Measurements from ENCODE around the gene ATP11A. TPM values are rescaled to one million over a fixed set of nuclear protein-coding genes. Genes with fewer than 3 reads are reported as not detected.

The ATP11A gene
- total and polyA plus RNA-seq, 10 donors, result 2.7 to 91.3 (median 59.1) TPM

DNA sequence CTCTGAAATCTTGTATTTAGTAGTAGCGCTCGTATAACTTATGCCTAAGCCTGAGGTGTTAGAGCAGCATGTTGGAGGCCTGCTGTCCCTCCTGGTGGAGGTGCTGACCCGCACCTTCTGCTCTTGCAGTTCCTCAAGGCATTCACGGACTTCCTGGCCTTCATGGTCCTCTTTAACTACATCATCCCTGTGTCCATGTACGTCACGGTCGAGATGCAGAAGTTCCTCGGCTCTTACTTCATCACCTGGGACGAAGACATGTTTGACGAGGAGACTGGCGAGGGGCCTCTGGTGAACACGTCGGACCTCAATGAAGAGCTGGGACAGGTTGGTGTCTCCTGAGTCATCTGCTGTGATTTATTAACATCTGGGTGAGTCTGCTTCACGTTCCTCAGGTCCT lies 136.7 kb downstream of the ATP11A start:
- H3K4me3 ChIP-seq, result no peak overlapping the region
- peaks cover 0 to 4% (median 0%) of the 10 kb centered on the region in 6 donors for H3K4me1 ChIP-seq
- H3K9me3 ChIP-seq, result no peaks in the 10 kb centered on the region
- peaks cover 0 to 100% (median 66%) of the 10 kb centered on the region in 6 donors for H3K36me3 ChIP-seq
- H3K27ac ChIP-seq, result no peak overlapping the region
- TF ChIP-seq POLR2A (IDR thresholded peaks at IDR 0.05) (no peak), CTCF (IDR thresholded peaks at IDR 0.05 in 8 of 11, conservative IDR thresholded peaks at IDR 0.05 in 3 of 11) (no peak), POLR2AphosphoS5 (IDR thresholded peaks at IDR 0.05) (no peak)
- intact Hi-C loops (cut with DNase I; ENCODE audit: low total_unique reads), result no loop called here
- WGBS, 5 donors, result 94 to 98% (median 95%) methylated on average over 14 of the region's 14 CpGs
- H3K27me3 ChIP-seq (replicated peaks in 1 of 7), result no peaks in the 10 kb centered on the region
- no peak for DNase-seq

DNA sequence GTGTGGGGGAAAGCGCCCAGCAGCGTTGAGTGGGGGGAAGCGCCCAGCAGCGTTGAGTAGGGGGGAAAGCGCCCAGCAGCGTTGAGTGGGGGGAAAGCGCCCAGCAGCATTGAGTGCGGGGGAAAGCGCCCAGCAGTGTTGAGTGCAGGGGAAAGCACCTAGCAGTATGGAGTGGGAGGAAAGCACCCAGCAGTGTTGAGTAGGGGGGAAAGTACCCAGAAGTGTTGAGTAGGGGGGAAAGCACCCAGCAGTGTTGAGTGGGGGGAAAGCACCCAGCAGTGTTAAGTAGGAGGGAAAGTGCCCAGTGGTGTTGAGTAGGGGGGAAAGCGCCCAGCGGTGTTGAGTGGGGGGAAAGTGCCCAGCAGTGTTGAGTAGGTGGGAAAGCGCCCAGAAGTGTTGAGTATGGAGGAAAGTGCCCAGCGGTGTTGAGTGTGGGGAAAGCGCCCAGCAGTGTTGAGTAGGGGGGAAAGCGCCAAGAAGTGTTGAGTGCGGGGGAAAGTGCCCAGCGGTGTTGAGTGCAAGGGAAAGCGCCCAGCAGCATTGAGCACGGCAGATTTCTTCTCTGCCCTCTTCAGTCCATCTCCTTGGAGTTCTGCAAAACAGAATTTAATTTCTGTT lies 138.4 kb downstream of the ATP11A start:
- H3K27me3 ChIP-seq (replicated peaks in 1 of 7), result no peaks in the 10 kb centered on the region
- no peak overlapping the region for H3K4me3 ChIP-seq
- 80 to 90% (median 85%) methylated on average over 19 of the region's 19 CpGs for WGBS, 5 donors
- H3K9me3 ChIP-seq, result no peaks in the 10 kb centered on the region
- peaks cover 0 to 100% (median 75%) of the 10 kb centered on the region in 6 donors for H3K36me3 ChIP-seq
- H3K4me1 ChIP-seq, result peaks cover 0 to 4% (median 0%) of the 10 kb centered on the region in 6 donors
- H3K27ac ChIP-seq, result no peak overlapping the region
- TF ChIP-seq POLR2AphosphoS5 (IDR thresholded peaks at IDR 0.05) (no peak), CTCF (IDR thresholded peaks at IDR 0.05 in 8 of 11, conservative IDR thresholded peaks at IDR 0.05 in 3 of 11) (no peak), POLR2A (IDR thresholded peaks at IDR 0.05) (no peak)
- intact Hi-C loops (cut with DNase I; ENCODE audit: low total_unique reads), result no loop called here
- DNase-seq, result no peak

GRCh38 chr13:112828756-112829155 lies 138.9 kb downstream of the ATP11A start:
- no peak for DNase-seq
- Histone ChIP-seq H3K27me3 (replicated peaks in 1 of 7) (no peaks in the 10 kb centered on the region), H3K9me3 (no peaks in the 10 kb centered on the region), H3K4me1 (peaks cover 0 to 4% (median 0%) of the 10 kb centered on the region in 6 donors), H3K4me3 (no peak overlapping the region), H3K36me3 (peaks cover 0 to 100% (median 75%) of the 10 kb centered on the region in 6 donors), H3K27ac (no peak overlapping the region)
- TF ChIP-seq POLR2A (IDR thresholded peaks at IDR 0.05), result no peak
- no peak for TF ChIP-seq CTCF (IDR thresholded peaks at IDR 0.05 in 8 of 11, conservative IDR thresholded peaks at IDR 0.05 in 3 of 11)
- TF ChIP-seq POLR2AphosphoS5 (IDR thresholded peaks at IDR 0.05), result no peak
- intact Hi-C loops (cut with DNase I; ENCODE audit: low total_unique reads), result no loop called here
- WGBS, 5 donors, result 93 to 98% (median 96%) methylated on average over 15 of the region's 15 CpGs

DNA sequence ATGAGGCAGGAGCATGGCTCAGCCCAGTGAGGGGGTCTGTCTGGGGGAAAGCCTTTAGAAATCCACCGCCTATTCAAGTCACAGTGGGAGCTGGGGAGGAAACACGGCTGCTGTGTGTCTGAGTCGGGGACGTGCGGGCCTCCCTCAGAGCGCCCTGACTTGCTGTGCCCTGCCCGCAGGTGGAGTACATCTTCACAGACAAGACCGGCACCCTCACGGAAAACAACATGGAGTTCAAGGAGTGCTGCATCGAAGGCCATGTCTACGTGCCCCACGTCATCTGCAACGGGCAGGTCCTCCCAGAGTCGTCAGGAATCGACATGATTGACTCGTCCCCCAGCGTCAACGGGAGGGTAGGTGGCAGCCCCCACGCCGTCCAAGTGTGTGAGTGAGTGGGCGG lies 141.4 kb downstream of the ATP11A start:
- WGBS, 5 donors, result 94 to 96% (median 94%) methylated on average over 21 of the region's 21 CpGs
- Histone ChIP-seq H3K36me3 (peaks cover 0 to 100% (median 79%) of the 10 kb centered on the region in 6 donors), H3K4me3 (no peak overlapping the region), H3K4me1 (no peaks in the 10 kb centered on the region), H3K27me3 (replicated peaks in 1 of 7) (no peaks in the 10 kb centered on the region), H3K27ac (no peak overlapping the region), H3K9me3 (no peaks in the 10 kb centered on the region)
- no peak for DNase-seq
- TF ChIP-seq POLR2AphosphoS5 (IDR thresholded peaks at IDR 0.05) (peak in 1 of 3 donors; percentile 14), POLR2A (IDR thresholded peaks at IDR 0.05) (no peak), CTCF (IDR thresholded peaks at IDR 0.05 in 8 of 11, conservative IDR thresholded peaks at IDR 0.05 in 3 of 11) (no peak)
- intact Hi-C loops (cut with DNase I; ENCODE audit: low total_unique reads), result no loop called here
